ENCODE data around the gene REXO1.

DNA sequence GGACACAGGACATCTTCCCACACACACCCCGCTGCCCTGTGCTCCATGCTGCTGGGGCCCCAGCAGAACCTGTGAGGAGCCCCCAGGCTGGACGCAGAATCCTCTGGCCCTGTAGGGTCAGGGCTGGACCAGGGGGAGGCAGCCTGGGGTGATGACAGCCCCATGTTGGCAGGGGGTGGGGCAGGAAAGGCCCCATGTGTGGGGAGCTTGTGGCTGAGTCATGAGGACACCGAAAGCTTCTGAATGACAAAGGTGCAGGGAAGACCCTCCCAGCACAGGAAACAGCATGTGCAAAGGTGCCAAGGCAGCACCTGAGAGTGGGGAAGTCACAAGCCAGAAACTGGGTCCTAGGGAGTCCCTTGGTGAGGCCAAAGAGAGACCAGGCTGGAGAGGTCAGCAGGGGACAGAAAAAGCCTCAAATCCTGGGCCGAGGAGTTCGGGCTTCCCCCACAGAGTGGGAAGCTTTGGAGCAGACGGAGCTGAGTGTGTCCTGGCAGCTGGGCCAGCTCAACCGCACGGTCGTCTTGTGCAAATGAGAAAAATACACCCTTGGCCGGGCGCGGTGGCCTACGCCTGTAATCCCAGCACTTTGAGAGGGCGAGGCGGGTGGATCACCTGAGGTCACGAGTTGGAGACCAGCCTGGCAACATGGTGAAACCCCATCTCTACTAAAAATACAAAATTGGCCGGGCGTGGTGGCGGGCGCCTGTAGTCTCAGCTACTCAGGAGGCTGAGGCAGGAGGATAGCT lies 53.7 kb downstream of the REXO1 start:
- TF ChIP-seq CTCF (conservative IDR thresholded peaks at IDR 0.05) = no peak
- no peak for TF ChIP-seq EZH2 (IDR thresholded peaks at IDR 0.05; ENCODE audit: low read depth)

All from PC-9 (cell line).